K562 (cell line): ENCODE data around the gene CXCR6. TPM values are rescaled to one million over a fixed set of nuclear protein-coding genes. Genes with fewer than 3 reads are reported as not detected.
"Not testable (repeated sequence)": the region's sequence is repeated elsewhere in the genome, so short reads cannot be mapped to it uniquely, and the experiment has no call there.

Experiments used
- ATAC-seq: fragments of 200-7000 bp; cut with Tn5 transposase; 3 replicates; pipeline ENCODE4 v1.9.1; 2020; ENCODE audit warnings: moderate library complexity
- BruUV-seq: library from RNA; stranded (reverse); fragments of 400-500 nt; replicated peaks from 2 replicates; lab custom pipeline; 2021; lab: Mats Ljungman, UMichigan
- CTCF ChIA-PET: fragments of 300-600 bp; formaldehyde crosslinking; extraction: SDS; loops from one replicate; lab custom pipeline; 2021; ENCODE audit warnings: low intra/inter-chr PET ratio; lab: Yijun Ruan, JAX
- POLR2A ChIA-PET: fragments of 300-600, 350-650 bp; sonication (Branson Sonifier 250); formaldehyde crosslinking; extraction: SDS; loops from one replicate; lab custom pipeline; 2021; ENCODE audit warnings: antibody characterized with exemption, inconsistent platforms; lab: Yijun Ruan, JAX
- DNase-seq, 4 experiments: peaks; one replicate each; pipeline versions ENCODE4 v3.0.0 to v3.0.0-alpha.2; 2011 to 2018; ENCODE audit warnings: low spot score in 3 of 4, mixed read lengths in 3 of 4; ENCODE audit errors: extremely low read depth in 1 of 4
- FAIRE-seq: peaks from 2 replicates; lab custom pipeline; 2011; peaks lifted over from hg19 to GRCh38; lab: Jason Lieb, UNC
- H2AFZ ChIP-seq: 2 replicates; pipeline ENCODE4 v1.6.0; 2011; ENCODE audit warnings: low read depth, low read length, control low read depth, inconsistent platforms
- H3K27ac ChIP-seq: fragments of 200-600 bp; 3 replicates; pipeline ENCODE4 v1.8.0; 2011; ENCODE audit warnings: low read depth, mild to moderate bottlenecking, control low read depth, inconsistent platforms, low read length, moderate library complexity, mixed read lengths; ENCODE audit errors: extremely low read depth
- H3K27me3 ChIP-seq, 2 experiments: fragments of 300-600 bp in 1 of 2; 2 replicates in 1 of 2; 3 replicates in 1 of 2; pipeline versions ENCODE4 v1.6.0 to v1.8.0; 2011; ENCODE audit warnings: inconsistent platforms in 2 of 2, low read length in 2 of 2, mild to moderate bottlenecking in 1 of 2, mixed read lengths in 1 of 2, moderate library complexity in 1 of 2; ENCODE audit not compliant: control insufficient read depth in 2 of 2, insufficient read depth in 2 of 2
- H3K36me3 ChIP-seq: fragments of 300-600 bp; 3 replicates; pipeline ENCODE4 v1.8.0; 2011; ENCODE audit warnings: mild to moderate bottlenecking, low read length, inconsistent platforms; ENCODE audit not compliant: control insufficient read depth, insufficient read depth
- H3K4me1 ChIP-seq, 2 experiments: fragments of 200-600 bp in 1 of 2; replicated peaks in 1 of 2; 2 replicates in 1 of 2; 3 replicates in 1 of 2; pipeline versions ENCODE4 v1.5.1 to v1.8.0; 2011; ENCODE audit warnings: inconsistent platforms in 2 of 2, low read length in 2 of 2, mild to moderate bottlenecking in 1 of 2, mixed read lengths in 1 of 2, moderate library complexity in 1 of 2; ENCODE audit not compliant: control insufficient read depth in 2 of 2, insufficient read depth in 2 of 2
- H3K4me2 ChIP-seq: 2 replicates; pipeline ENCODE4 v1.6.1; 2011; ENCODE audit warnings: low read length, control low read depth, inconsistent platforms, mixed read lengths; ENCODE audit not compliant: insufficient read depth
- H3K4me3 ChIP-seq: fragments of 200-600 bp; sonication (generic), shearing (Covaris generic); 2 replicates; pipeline ENCODE4 v1.5.1; 2016; ENCODE audit warnings: control low read depth, inconsistent platforms
- H3K79me2 ChIP-seq: fragments of 200-600 bp; 3 replicates; pipeline ENCODE4 v1.8.0; 2011; ENCODE audit warnings: low read length, inconsistent platforms; ENCODE audit not compliant: control insufficient read depth, insufficient read depth
- H3K9ac ChIP-seq, 2 experiments: 2 replicates each; pipeline versions ENCODE4 v1.6.0 to v1.6.1; 2011; ENCODE audit warnings: low read depth in 2 of 2, low read length in 2 of 2, control low read depth in 1 of 2, inconsistent platforms in 1 of 2, mild to moderate bottlenecking in 1 of 2, mixed read lengths in 1 of 2; ENCODE audit not compliant: insufficient read depth in 1 of 2
- H3K9me1 ChIP-seq: one replicate; pipeline ENCODE4 v1.6.0; 2011; ENCODE audit warnings: inconsistent platforms, mild to moderate bottlenecking, low read length, moderate library complexity; ENCODE audit not compliant: control insufficient read depth, insufficient read depth
- H3K9me3 ChIP-seq: replicated peaks from 2 replicates; pipeline ENCODE4 v1.5.1; 2011; ENCODE audit warnings: low read depth, low read length, inconsistent platforms; ENCODE audit not compliant: control insufficient read depth, insufficient read depth
- H4K20me1 ChIP-seq: replicated peaks from 2 replicates; pipeline ENCODE4 v1.6.1; 2011; ENCODE audit warnings: low read length, inconsistent platforms, mixed read lengths; ENCODE audit not compliant: control insufficient read depth, insufficient read depth
- C11orf30 ChIP-seq: fragments of 450-650 bp; IDR thresholded peaks from 2 replicates; pipeline ENCODE4 v1.6.1; 2016; ENCODE audit warnings: low read depth, mild to moderate bottlenecking
- DACH1 ChIP-seq: fragments of 450-650 bp; IDR thresholded peaks from 2 replicates; pipeline ENCODE4 v1.6.1; 2018; ENCODE audit not compliant: partially characterized antibody
- L3MBTL2 ChIP-seq: fragments of 450-650 bp; IDR thresholded peaks from 2 replicates; pipeline ENCODE4 v1.6.1; 2016; ENCODE audit warnings: mild to moderate bottlenecking, moderate library complexity
- WGBS: fragments of 100-300 bp; shearing (Covaris generic); methylation state at CpG from one replicate; pipeline ENCODE4 v1.1.6; 2016; ENCODE audit warnings: low coverage, mixed read lengths; ENCODE audit not compliant: insufficient coverage; ENCODE audit errors: missing lambda C conversion rate; 5-methylcytosine and 5-hydroxymethylcytosine counted together
- in situ Hi-C: fragments of 300-500 bp; cut with MboI; formaldehyde crosslinking; loops from 4 replicates; pipeline ENCODE4 v1.15.0; 2018; ENCODE audit warnings: inconsistent platforms, mixed read lengths
- intact Hi-C: fragments of 100-400 bp; cut with micrococcal nuclease; formaldehyde crosslinking; loops from 2 replicates; pipeline ENCODE4 v1.14.2; 2022
- polyA plus RNA-seq, 8 experiments: library from polyadenylated mRNA; depleted of rRNA in 4 of 8; stranded (reverse) in 5 of 8; unstranded in 3 of 8; fragments of >200 nt; fragmentation: Nextera tagmentation in 2 of 8; fragmentation: Illumina TruSeq in 1 of 8; extraction: Ambion mirVana in 2 of 8; extraction: Trizol in 1 of 8; gene quantifications; 2 replicates each; pipeline versions ENCODE4 v1.2.1 to v1.2.3, GENCODE V29; 2011 to 2014; ENCODE audit warnings: inconsistent platforms in 1 of 8, missing spikeins in 1 of 8
- small RNA-seq: library from RNA; depleted of rRNA; stranded (forward); fragments of <200 nt; gene quantifications from one replicate; pipeline ENCODE3, GENCODE V24; 2014
- total RNA-seq, 7 experiments: library from RNA; depleted of rRNA in 6 of 7; stranded (reverse); fragments of >200 nt in 6 of 7; fragmentation: Illumina TruSeq in 2 of 7; extraction: Trizol in 2 of 7; gene quantifications; 2 replicates each; pipeline versions ENCODE4 v1.2.1 to v1.2.3, GENCODE V29; 2011 to 2021; ENCODE audit warnings: low replicate concordance in 1 of 7
- TF ChIP-seq, protein P1 (sequence below): fragments of 250-450 bp; sonication (Bioruptor Pico); IDR thresholded peaks from 2 replicates; pipeline ENCODE4 v1.4.0; 2020; ENCODE audit warnings: mild to moderate bottlenecking, moderate library complexity

Gene CXCR6
- total and polyA plus RNA-seq, 9 of the 15 experiments (the other 6 are each of a cell fraction or from before 2014, with no cell fraction given) = 0.28 TPM; not detected in 8

DNA sequence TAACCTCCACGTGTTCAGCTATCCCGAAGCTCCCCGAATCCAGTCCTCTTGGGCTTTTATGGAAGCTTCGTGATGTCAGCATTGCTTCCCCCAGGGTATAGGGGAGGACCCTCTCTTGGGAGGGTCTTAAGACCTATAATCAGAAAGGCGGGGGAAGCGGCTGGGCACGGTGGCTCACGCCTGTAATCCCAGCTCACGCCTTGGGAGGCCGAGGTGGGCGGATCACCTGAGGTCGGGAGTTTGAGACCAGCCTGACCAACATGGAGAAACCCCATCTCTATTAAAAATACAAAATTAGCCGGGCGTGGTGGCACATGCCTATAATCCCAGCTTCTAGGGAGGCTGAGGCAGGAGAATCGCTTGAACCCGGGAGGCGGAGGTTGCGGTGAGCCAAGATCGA is 54.2 kb downstream of the CXCR6 start:
- H3K4me3 ChIP-seq, H4K20me1 ChIP-seq, H3K9ac ChIP-seq, H3K9me1 ChIP-seq, in situ Hi-C loops, intact Hi-C loops, FAIRE-seq, H3K36me3 ChIP-seq, ATAC-seq, H3K9me3 ChIP-seq: not testable (repeated sequence)
- H3K27me3 ChIP-seq = peaks cover 8 to 23% of the 10 kb centered on the region in 2 experiments; a peak in 4 of 5 replicates
- 25% methylated on average over 18 of the region's 19 CpGs for WGBS
- 0 out of 2 replicates have a peak, but pooled peaks have one; percentile 30 for TF ChIP-seq L3MBTL2
- TF ChIP-seq, all 486 proteins: peak for 1; not testable (repeated sequence) for 485
- DNase-seq, H3K27ac ChIP-seq, H2AFZ ChIP-seq, H3K4me2 ChIP-seq, POLR2A ChIA-PET, CTCF ChIA-PET, BruUV-seq: not testable (repeated sequence)
- Histone ChIP-seq H3K79me2 (peaks cover 31% of the 10 kb centered on the region), H3K4me1 (peaks cover 10 to 18% of the 10 kb centered on the region in 2 experiments)

DNA sequence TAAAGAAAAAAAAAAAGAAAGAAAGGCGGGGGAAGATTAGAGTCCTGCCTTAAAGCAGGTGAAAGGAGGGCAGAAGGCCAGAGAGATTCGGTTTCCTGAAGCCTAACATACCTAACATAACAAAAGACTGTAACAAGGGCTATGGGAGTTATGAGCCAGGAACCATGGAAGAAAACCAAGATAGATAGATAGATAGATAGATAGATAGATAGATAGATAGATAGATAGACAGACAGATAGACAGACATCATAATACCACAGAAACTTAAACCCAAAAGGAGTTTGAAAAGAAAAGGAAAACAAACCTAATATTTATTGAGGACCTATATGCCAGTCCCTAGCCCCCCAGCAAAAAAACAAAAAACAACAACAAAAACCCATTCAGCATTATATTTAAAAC is 54.7 kb downstream of the CXCR6 start:
- Histone ChIP-seq H3K27ac (no peak overlapping the region), H3K4me1 (peaks cover 10 to 16% of the 10 kb centered on the region in 2 experiments), H3K79me2 (peaks cover 27% of the 10 kb centered on the region), H3K9ac (no peak overlapping the region), H3K4me3 (no peak overlapping the region), H3K9me1 (peaks cover 3% of the 10 kb centered on the region), H3K27me3 (peaks cover 8 to 23% of the 10 kb centered on the region in 2 experiments; a peak in 4 of 5 replicates), H3K36me3 (peaks cover 3% of the 10 kb centered on the region; the same call in 1 of the 3 replicates), H2AFZ (no peak overlapping the region), H3K4me2 (no peak overlapping the region), H4K20me1 (no peaks in the 10 kb centered on the region), H3K9me3 (no peaks in the 10 kb centered on the region)
- in situ Hi-C loops = no loop called here
- TF ChIP-seq DACH1 (peak; percentile 96), C11orf30 (no peak)
- TF ChIP-seq, protein P1, sequence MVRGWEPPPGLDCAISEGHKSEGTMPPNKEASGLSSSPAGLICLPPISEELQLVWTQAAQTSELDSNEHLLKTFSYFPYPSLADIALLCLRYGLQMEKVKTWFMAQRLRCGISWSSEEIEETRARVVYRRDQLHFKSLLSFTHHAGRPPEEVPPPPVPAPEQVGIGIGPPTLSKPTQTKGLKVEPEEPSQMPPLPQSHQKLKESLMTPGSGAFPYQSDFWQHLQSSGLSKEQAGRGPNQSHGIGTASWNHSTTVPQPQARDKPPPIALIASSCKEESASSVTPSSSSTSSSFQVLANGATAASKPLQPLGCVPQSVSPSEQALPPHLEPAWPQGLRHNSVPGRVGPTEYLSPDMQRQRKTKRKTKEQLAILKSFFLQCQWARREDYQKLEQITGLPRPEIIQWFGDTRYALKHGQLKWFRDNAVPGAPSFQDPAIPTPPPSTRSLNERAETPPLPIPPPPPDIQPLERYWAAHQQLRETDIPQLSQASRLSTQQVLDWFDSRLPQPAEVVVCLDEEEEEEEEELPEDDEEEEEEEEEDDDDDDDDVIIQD (CRISPR knock-in tag) = no peak
- DNase-seq (no peak), ATAC-seq (no peak), FAIRE-seq (no peak)
- BruUV-seq = no TSS peak
- intact Hi-C loops = no loop called here
- 17% methylated on average over 2 of the region's 2 CpGs for WGBS
- POLR2A ChIA-PET = no interaction called here
- CTCF ChIA-PET = no interaction called here

Small RNA genes within 50 kb of the gene (small RNA-seq; reads per million reads assigned to genes)
- gene RF00019 = not detected

Other genes with a start within 250 kb of the CXCR6 start
- gene SLC6A20, start 146.9 kb upstream of the CXCR6 start, total RNA-seq (2014; rRNA removed) = not detected in 2 replicates
- gene SLC6A20, start 146.9 kb upstream of the CXCR6 start, total RNA-seq (2014; rRNA removed; fragmentation: Illumina TruSeq; extraction: Trizol) = not detected in 2 replicates
- not detected in 2 replicates for gene SLC6A20, start 146.9 kb upstream of the CXCR6 start, total RNA-seq (2015; rRNA removed; fragmentation: Illumina TruSeq; extraction: Trizol)
- not detected in 2 replicates for gene SLC6A20, start 146.9 kb upstream of the CXCR6 start, total RNA-seq (2021)
- not detected in 2 replicates for gene SLC6A20, start 146.9 kb upstream of the CXCR6 start, polyA plus RNA-seq (2011; rRNA removed)
- not detected in 2 replicates for gene SLC6A20, start 146.9 kb upstream of the CXCR6 start, polyA plus RNA-seq (2014; fragmentation: Illumina TruSeq; extraction: Trizol)
- gene SLC6A20, start 146.9 kb upstream of the CXCR6 start, polyA plus RNA-seq (2014; fragmentation: Nextera tagmentation; extraction: Ambion mirVana) = not detected
- gene SLC6A20, start 146.9 kb upstream of the CXCR6 start, polyA plus RNA-seq (2014; rRNA removed) = not detected in 2 replicates
- gene LZTFL1, start 101.3 kb upstream of the CXCR6 start, total RNA-seq (2014; rRNA removed) = 10.0 and 11.7 TPM in 2 replicates
- gene LZTFL1, start 101.3 kb upstream of the CXCR6 start, total RNA-seq (2014; rRNA removed; fragmentation: Illumina TruSeq; extraction: Trizol) = 13.9 and 15.4 TPM in 2 replicates
- gene LZTFL1, start 101.3 kb upstream of the CXCR6 start, total RNA-seq (2015; rRNA removed; fragmentation: Illumina TruSeq; extraction: Trizol) = 11.0 and 13.1 TPM in 2 replicates
- 15.3 TPM in 2 replicates for gene LZTFL1, start 101.3 kb upstream of the CXCR6 start, total RNA-seq (2021)
- 30.2 and 33.7 TPM in 2 replicates for gene LZTFL1, start 101.3 kb upstream of the CXCR6 start, polyA plus RNA-seq (2011; rRNA removed)
- gene LZTFL1, start 101.3 kb upstream of the CXCR6 start, polyA plus RNA-seq (2014; fragmentation: Illumina TruSeq; extraction: Trizol) = 21.1 and 21.8 TPM in 2 replicates
- 10 to 100 TPM; 10.7 to 17.3 TPM for gene LZTFL1, start 101.3 kb upstream of the CXCR6 start, polyA plus RNA-seq (2014; fragmentation: Nextera tagmentation; extraction: Ambion mirVana)
- 15.1 and 15.8 TPM in 2 replicates for gene LZTFL1, start 101.3 kb upstream of the CXCR6 start, polyA plus RNA-seq (2014; rRNA removed)
- not detected in 2 replicates for gene CCR9, start 56.9 kb upstream of the CXCR6 start, total RNA-seq (2014; rRNA removed)
- gene CCR9, start 56.9 kb upstream of the CXCR6 start, total RNA-seq (2014; rRNA removed; fragmentation: Illumina TruSeq; extraction: Trizol) = not detected in 2 replicates
- not detected in 2 replicates for gene CCR9, start 56.9 kb upstream of the CXCR6 start, total RNA-seq (2015; rRNA removed; fragmentation: Illumina TruSeq; extraction: Trizol)
- gene CCR9, start 56.9 kb upstream of the CXCR6 start, total RNA-seq (2021) = not detected in 2 replicates
- gene CCR9, start 56.9 kb upstream of the CXCR6 start, polyA plus RNA-seq (2011; rRNA removed) = not detected in 2 replicates
- gene CCR9, start 56.9 kb upstream of the CXCR6 start, polyA plus RNA-seq (2014; fragmentation: Illumina TruSeq; extraction: Trizol) = not detected in 2 replicates
- not detected for gene CCR9, start 56.9 kb upstream of the CXCR6 start, polyA plus RNA-seq (2014; fragmentation: Nextera tagmentation; extraction: Ambion mirVana)
- gene CCR9, start 56.9 kb upstream of the CXCR6 start, polyA plus RNA-seq (2014; rRNA removed) = not detected in 2 replicates
- gene FYCO1, start 52.4 kb downstream of the CXCR6 start, total RNA-seq (2014; rRNA removed) = 6.7 and 7.9 TPM in 2 replicates
- 7.4 and 8.3 TPM in 2 replicates for gene FYCO1, start 52.4 kb downstream of the CXCR6 start, total RNA-seq (2014; rRNA removed; fragmentation: Illumina TruSeq; extraction: Trizol)
- gene FYCO1, start 52.4 kb downstream of the CXCR6 start, total RNA-seq (2015; rRNA removed; fragmentation: Illumina TruSeq; extraction: Trizol) = 8.6 and 9.1 TPM in 2 replicates
- 11.8 and 13.8 TPM in 2 replicates for gene FYCO1, start 52.4 kb downstream of the CXCR6 start, total RNA-seq (2021)
- gene FYCO1, start 52.4 kb downstream of the CXCR6 start, polyA plus RNA-seq (2011; rRNA removed) = 7.2 and 7.7 TPM in 2 replicates
- 10.6 and 11.1 TPM in 2 replicates for gene FYCO1, start 52.4 kb downstream of the CXCR6 start, polyA plus RNA-seq (2014; fragmentation: Illumina TruSeq; extraction: Trizol)
- 1 to 10 TPM; 2.1 to 3.0 TPM for gene FYCO1, start 52.4 kb downstream of the CXCR6 start, polyA plus RNA-seq (2014; fragmentation: Nextera tagmentation; extraction: Ambion mirVana)
- gene FYCO1, start 52.4 kb downstream of the CXCR6 start, polyA plus RNA-seq (2014; rRNA removed) = 7.4 and 9.6 TPM in 2 replicates
- gene XCR1, start 84.0 kb downstream of the CXCR6 start, total RNA-seq (2014; rRNA removed) = not detected in 2 replicates
- not detected in 2 replicates for gene XCR1, start 84.0 kb downstream of the CXCR6 start, total RNA-seq (2014; rRNA removed; fragmentation: Illumina TruSeq; extraction: Trizol)
- gene XCR1, start 84.0 kb downstream of the CXCR6 start, total RNA-seq (2015; rRNA removed; fragmentation: Illumina TruSeq; extraction: Trizol) = not detected in 2 replicates
- not detected in 2 replicates for gene XCR1, start 84.0 kb downstream of the CXCR6 start, total RNA-seq (2021)
- not detected in 2 replicates for gene XCR1, start 84.0 kb downstream of the CXCR6 start, polyA plus RNA-seq (2011; rRNA removed)
- not detected in 2 replicates for gene XCR1, start 84.0 kb downstream of the CXCR6 start, polyA plus RNA-seq (2014; fragmentation: Illumina TruSeq; extraction: Trizol)
- gene XCR1, start 84.0 kb downstream of the CXCR6 start, polyA plus RNA-seq (2014; fragmentation: Nextera tagmentation; extraction: Ambion mirVana) = not detected
- not detected in 2 replicates for gene XCR1, start 84.0 kb downstream of the CXCR6 start, polyA plus RNA-seq (2014; rRNA removed)